ENCODE measurements around the gene ANKRD55.

DNA sequence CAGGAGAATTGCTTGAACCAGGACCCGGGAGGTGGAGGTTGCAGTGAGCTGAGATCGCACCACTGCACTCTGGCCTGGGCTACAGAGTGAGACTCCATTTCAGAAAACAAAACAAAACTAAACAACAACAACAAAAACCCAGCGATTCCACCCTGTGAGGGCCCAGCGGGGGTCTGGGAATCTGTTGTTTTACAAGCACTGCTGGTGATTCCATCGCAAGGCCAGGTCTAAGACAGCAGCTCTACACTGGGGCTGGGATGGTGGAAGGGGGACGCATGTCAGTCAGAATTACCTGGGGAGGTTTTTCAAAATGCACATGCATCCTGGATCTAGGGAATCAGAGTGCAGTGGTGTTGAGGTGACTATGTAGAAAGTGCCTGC, 90.9 kb downstream of the ANKRD55 start:
- TF ChIP-seq, protein P1, sequence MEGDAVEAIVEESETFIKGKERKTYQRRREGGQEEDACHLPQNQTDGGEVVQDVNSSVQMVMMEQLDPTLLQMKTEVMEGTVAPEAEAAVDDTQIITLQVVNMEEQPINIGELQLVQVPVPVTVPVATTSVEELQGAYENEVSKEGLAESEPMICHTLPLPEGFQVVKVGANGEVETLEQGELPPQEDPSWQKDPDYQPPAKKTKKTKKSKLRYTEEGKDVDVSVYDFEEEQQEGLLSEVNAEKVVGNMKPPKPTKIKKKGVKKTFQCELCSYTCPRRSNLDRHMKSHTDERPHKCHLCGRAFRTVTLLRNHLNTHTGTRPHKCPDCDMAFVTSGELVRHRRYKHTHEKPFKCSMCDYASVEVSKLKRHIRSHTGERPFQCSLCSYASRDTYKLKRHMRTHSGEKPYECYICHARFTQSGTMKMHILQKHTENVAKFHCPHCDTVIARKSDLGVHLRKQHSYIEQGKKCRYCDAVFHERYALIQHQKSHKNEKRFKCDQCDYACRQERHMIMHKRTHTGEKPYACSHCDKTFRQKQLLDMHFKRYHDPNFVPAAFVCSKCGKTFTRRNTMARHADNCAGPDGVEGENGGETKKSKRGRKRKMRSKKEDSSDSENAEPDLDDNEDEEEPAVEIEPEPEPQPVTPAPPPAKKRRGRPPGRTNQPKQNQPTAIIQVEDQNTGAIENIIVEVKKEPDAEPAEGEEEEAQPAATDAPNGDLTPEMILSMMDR (conservative IDR thresholded peaks at IDR 0.05; ENCODE audit: low read depth, low read length) = no peak
- no peak for TF ChIP-seq EZH2 (IDR thresholded peaks at IDR 0.05; ENCODE audit: low read length, unreplicated experiment)
